ENCODE measurements around the gene GNAI1.

Gene GNAI1

DNA sequence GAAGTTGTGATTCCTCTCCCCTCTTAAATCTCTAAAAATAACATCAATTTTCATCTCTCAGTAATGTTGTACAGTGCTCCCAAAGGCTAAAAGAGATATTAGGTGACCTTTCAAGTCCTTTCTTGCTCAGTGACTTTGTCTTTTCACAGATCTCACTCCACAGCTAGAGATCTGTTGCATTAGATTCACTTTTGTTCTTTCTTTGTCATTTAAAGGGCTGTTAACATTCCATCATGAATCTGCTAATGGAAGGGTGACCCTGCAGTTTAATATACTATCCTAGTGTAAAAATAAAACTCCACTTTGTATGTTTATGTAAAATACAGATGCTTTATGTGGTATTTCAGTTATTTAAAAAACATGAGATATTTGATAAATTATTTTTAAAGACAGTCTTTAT lies 30.5 kb downstream of the GNAI1 start:
- no peak for DNase-seq

DNA sequence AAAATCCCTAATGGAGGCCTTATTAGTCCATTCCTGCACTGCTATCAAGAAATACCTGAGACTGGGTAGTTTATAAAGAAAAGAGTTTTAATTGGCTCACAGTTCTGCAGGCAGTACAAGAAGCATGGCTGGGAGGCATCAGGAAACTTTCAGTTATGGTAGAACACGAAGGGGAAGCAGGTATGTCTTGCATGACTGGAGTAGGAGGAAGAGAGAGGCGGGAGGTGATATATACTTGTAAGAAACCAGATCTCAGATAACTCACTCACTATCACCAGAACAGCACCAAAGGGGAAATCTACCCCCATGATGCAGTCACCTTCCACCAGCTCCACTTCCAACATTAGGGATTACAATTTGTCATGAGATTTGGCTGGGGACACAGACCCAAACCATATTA lies 35.8 kb downstream of the GNAI1 start:
- no peak for DNase-seq

DNA sequence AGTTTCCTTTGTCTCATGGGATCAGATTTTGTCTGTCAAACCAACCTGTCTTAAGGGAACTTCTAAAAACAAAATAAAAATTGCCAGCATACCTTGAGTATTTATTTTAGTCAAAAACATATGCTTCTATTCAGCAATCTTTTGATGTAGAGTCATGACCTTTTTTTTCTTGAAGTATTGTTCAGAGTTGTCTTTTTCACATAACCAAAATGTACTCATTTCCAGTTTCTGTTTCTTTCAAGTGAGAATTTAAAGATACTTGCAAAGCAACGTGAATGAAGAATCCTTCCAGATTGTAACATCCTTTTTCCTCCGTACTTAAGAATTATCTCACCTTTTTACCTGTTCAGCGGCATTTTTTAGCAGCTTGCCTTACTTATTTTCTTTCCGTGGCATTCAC lies 37.8 kb downstream of the GNAI1 start:
- no peak for DNase-seq

DNA sequence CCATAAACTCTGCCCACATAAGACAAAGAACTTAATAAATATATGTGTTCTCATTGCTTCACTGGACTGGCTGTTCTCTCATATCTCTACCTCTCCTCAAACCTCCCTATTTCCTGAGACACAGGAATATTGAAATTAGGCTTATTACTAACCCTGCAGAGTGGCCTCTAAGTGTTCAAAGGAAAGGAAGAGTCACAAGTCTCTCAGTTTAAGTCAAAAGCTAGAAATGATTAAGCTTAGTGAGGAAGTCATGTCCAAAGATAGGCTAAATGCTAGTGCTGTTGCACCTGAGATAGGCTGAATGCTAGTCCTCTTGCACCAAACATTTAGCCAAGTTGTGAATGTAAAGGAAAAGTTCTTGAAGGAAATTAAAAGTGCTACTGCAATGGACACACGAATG lies 41.1 kb downstream of the GNAI1 start:
- DNase-seq = no peak

DNA sequence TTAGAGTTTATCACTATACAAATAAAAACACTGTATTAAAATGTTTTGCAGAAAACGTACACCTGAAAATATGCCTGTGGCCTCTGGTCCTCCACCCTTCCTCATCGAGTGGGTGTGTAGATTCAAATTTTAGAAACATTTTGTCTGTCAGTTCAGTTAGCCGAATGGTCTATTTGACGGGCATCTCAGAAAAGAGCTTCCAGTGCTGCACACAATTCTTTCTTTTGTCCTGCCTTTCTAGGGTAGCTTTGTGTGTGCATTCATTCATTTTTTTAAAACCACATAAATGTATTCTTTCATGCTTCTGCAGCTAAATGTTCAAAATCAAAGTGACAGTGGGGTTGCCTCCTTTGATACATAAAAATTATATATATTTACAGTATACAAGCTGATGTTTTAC lies 46.8 kb downstream of the GNAI1 start:
- no peak for DNase-seq

DNA sequence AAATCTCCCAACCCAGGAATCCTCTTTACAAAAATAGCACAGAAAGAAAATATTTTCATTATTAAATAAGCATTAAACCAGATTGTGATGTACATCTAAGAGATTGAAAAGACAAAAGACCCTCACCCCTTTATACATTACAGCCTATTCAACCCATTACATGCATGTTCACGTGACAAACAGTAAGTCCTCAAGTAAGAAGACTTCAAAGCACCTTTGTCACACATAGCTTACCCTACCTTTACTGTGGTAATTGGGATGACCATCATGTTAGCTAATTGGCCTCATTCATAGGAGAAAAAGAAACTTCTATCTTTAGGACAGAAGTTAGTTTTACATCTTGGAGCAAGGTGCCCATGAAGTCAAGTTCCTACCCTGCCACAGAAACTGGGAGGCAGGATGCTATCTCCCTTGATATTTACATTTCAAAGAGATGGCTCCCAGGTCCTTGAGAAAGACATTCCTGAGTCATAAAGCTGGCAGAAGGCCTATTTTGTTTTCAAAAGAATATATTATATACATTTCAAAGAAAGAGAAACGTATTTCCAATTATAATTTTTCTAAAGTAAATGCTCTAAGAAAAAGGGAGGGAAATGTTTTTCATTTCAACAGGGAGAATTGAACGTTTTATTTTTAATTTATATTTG lies 48.1 kb downstream of the GNAI1 start:
- DNase-seq = no peak

DNA sequence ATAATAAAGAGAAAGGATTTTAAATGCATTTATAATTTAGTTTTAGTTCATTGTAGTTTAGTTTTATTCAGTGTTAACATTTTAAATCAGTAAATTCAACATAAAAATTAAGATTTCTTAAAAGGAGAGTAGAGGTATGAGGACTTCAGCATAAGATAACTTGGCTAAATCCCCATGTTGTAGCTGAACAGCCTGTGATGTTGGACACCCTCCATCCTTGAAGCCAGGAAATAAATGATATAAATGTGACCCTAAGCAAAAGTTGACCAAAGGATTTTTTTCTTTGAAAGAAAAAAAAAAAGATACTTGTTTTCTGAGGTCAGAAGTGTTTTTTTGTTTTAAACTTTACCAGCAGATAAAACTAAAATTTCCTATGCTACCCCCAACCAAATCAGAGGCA lies 48.7 kb downstream of the GNAI1 start:
- no peak for DNase-seq

DNA sequence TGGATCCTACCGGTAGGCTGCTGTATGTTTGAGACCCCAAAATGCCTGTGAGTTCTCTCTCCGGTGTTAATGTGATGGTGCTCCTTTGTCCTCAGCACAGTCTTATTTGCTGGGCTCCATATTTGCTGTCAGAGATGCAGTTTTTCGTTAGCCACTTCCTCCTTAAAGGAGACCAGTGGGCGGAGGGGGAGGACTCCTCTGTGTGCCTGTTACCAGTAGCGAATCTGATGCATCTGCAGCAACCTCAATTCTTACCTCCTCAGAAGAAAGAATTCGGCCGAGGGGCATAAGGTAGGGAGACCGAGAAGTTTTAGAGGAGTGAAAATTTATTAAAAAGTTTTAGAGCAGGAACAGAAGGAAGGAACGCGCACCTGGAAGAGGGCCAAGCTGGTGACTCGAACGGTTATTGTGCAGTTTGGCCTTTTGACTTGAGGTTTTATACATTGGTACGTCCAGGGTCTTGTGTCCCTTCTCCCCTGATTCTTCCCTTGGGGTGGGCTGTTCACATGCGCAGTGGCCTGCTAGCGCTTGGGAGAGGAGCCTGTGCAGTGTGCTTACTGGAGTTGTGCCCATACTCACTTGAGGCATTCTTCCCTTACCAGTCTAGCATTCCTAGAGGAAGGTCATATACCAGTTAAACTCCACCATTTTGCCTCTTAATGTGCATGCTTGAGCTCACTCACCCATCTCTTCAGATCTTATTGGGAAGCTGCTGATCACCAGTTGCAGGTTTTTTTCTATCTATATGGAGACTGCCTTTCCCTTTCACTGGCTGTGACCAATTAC lies 49.5 kb downstream of the GNAI1 start:
- DNase-seq = no peak

DNA sequence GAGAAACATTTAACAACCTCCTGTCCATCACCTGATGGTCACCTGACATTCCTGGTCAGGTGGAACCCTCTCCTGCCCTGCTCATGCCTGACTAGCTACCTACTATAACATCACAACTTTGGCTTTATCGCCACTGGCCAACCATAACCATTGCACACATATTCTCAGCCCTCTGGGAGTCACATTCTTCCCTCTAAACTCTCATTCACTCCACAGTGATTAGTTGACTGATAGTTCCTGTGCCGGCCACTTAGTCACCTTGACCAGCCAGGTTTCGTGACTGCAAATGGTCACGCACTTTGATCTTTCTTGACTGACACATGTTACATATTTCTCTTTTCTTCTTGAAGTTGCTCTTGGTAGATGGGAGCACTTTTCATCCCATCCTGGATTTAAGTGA lies 50.1 kb downstream of the GNAI1 start:
- DNase-seq = no peak

DNA sequence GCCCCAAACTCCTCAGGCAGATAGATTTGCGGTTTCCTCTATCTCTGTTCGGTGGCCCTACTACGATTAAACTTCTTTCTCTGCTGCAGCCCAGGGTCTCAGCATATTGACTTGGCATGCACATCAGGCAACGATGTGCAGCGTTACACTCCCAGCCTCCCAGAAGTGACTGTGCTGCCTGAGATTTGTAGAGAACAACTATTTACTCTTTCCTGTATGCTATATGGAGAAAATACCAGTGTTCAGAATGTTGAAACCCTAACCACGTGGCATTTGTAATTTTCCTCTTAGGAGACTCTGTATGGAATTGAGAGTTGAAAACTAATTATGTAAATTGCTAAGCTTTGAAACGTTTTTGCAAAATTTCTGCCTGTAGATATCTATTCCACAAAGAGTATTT lies 50.9 kb downstream of the GNAI1 start:
- DNase-seq = no peak

DNA sequence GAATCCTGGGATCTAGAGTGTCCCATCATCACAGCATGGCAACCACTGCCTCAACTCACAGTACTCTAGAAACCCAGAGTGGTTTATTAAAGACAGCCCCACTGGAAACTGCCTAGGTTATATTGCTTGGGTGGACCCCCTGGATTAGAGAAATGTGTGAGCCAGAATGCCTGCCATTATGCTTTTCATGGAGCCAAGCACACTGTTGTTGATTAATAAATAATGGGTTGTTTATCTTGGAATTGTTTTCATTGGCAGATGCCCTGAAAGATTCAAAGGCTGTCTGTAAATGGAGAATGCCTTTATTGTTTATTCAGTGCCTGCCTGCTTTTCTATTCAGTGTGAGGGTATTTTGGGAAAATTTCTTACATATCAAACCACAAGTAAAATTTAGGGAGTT lies 52.1 kb downstream of the GNAI1 start:
- DNase-seq = no peak

DNA sequence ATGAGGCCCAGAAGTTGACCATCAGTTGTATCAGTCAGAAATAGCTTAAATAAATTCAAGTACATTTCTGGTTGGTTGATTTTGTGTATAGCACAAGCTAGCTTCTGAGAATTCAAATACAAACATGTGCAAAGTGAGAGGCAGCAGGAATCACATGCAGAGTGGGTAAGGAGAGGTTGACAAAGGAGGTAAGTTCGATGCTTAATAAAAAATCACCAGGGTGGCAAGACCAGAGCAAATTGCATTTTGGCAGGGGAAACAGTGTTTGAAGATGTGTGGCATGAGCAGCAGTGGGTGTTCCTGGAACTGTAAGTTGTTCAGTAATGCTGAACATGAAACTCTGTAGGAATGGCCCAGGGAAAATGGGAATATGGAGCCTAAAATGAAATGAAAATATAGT lies 52.6 kb downstream of the GNAI1 start:
- DNase-seq = no peak

DNA sequence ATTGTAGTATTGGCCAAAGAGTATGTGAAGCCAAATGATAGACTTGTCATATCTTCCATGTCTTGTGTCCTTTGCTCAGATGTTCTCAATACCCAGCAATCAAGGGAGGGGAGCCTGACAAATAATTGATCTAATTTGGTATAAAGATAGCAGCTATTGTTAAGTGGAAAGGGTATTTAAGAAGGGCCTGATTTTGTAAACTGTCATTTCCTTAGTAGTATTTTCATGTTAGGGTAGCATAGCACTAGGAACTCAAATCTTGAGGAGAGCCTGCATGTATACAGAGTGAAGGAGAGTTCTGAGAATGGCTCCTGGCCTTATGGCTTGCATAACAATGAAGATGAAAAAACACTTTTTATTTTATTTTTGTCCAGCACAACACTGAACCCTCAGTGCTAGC lies 53.1 kb downstream of the GNAI1 start:
- no peak for DNase-seq

DNA sequence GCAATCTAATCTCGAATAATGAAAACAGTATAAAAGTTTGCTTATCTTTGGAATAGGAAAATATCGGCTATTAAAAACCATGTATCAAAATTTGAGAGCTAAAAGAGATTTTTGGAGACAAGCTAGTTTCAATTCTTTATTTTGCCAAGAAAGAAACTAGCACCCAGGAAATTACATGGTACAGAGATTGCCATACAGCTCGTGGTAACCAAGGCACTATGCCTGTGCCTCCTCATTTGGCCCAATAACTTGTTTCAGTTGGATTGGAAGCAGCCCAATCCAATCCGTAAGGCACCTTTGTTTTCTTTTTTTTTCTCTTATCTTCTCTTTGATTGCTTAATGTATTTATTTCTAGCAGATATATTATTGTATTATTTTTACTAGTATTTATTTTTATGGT lies 55.0 kb downstream of the GNAI1 start:
- no peak for DNase-seq

DNA sequence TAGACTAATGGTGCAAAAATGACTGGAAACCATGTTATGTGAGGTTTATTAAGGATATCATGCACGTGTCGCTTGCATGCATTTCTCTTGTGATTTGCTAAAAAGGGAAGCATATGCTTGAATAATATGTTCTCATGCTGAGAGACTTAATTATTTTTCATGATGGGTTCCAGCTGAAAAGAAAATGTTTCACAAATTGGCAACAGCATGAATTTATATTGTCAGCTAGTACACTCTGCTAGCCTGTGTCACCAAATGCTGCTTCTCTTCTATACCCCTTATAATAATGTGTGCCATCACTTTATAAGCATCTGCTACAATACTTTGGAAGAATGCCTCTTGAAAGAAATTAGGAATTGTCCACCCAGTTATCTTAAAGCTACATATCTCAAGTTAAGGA lies 63.0 kb downstream of the GNAI1 start:
- DNase-seq = no peak

DNA sequence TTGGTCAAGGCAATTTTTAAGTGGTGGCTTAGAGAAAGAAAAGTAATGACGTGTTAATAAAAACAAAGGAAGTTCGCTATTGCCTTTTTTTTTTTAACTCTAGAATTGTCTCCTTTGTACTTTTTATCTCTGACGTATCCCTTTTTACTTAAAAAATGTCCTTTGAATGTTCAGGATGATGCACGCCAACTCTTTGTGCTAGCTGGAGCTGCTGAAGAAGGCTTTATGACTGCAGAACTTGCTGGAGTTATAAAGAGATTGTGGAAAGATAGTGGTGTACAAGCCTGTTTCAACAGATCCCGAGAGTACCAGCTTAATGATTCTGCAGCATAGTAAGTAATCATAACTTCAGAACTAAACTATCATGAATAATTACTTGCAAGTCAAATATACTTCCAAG lies 64.4 kb downstream of the GNAI1 start:
- no peak for DNase-seq

DNA sequence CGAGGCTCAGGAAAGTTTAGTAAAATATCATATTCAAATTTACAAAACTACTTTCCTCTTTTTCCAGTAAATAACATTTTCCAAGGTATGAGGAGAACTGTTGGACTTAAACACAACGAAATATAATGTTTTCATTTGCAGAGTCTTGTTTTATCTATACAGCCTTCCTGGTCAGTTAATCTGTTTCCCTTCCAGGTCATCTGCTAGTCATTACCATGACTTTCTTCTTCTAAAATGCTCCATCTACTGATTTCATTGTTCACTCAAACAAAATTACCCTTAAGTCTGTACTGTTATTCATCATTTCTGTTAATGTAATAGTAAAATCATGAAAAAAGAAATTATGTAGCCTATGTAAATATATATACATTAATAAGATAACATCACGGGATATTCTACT lies 69.8 kb downstream of the GNAI1 start:
- no peak for DNase-seq

DNA sequence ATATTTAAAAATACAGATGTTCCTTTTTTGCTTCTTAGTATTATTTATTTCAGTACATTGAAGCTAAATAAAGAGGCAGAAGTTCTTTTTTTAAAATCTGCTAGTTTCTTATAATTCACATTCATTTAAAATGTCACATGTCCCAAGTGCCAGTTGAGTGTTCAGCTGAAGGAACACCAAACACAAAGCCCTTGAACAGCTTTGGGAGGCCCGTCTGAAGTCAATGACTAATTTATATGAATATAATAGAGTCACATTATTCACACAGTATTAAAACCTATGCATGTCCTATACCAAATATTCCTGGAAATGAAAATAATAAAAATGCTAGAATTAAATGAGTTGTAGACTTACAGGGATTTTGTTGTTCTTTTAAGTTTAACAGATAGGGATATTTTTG lies 70.3 kb downstream of the GNAI1 start:
- DNase-seq = no peak

DNA sequence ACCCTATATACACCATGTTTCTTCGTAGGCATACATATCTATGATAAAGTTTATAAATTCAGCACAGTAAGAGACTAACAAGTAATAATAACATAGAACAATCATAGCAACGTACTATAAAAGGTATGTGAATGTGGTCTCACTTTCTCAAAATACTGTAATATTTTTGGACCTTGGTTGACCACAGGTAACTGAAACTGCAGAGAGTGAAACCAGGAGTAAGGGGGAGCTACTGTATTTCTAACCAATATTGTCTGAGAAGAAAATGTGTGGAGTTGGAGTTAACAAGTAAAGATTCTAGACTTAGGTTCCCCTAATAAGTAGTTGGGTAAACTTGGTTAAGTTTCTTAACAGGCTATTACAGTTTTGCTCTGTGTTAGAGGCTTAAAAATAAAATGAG lies 72.1 kb downstream of the GNAI1 start:
- DNase-seq = no peak

DNA sequence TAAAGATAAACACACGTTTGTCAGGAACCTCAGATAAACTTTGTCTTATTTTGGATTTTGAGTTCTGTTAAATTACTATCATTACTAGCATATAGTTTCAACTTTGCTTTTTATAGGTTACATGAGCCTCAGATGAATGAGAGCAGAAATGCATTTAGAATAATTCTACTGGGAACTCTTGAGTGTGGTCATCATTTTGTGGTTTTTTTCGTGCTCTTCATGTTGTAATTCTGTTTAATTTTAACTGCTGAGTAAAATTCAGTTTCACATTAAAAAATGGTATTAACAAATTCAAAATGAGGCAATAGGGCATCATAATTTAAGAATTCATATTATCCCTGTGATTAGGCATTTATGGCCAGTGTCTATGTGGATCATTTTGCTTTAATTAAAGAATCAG lies 72.9 kb downstream of the GNAI1 start:
- DNase-seq = no peak

DNA sequence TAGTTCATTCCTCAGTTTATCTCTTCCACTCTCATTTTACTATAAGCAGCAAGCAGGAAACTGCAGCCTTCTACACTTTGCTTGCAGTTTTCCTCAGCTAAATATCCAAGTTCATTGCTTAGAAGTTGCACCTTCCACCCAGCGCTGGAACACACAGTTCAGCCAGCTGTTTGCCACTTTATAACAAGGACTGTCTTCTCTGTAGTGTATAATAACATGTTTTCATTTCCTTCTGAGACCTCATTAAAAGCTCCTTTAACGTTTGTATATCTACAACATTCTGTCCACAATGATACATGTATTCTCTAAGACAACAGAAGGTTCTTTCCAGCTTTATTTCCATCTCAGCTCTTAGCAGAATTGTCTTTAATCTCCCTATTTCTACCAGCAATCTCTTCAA lies 74.1 kb downstream of the GNAI1 start:
- no peak for DNase-seq

DNA sequence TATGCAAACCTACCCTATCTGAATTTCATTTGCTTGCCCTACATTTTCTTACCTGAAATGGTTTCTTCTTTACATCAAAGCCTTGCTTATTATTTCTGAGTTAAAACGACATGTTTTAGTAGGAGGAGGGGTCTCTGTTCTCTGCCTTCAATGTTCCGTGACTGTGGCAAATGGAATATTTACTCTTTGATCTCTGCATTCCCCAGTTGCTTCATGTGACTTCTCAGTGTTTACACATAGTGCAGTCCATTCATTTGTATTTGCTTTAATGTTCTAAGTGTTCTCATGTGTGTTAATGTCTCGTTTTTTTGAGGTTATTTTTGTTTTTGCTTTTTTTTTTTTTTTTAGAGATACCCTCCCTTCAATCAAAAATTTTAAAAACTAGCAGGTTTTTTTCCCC lies 75.8 kb downstream of the GNAI1 start:
- DNase-seq = no peak

DNA sequence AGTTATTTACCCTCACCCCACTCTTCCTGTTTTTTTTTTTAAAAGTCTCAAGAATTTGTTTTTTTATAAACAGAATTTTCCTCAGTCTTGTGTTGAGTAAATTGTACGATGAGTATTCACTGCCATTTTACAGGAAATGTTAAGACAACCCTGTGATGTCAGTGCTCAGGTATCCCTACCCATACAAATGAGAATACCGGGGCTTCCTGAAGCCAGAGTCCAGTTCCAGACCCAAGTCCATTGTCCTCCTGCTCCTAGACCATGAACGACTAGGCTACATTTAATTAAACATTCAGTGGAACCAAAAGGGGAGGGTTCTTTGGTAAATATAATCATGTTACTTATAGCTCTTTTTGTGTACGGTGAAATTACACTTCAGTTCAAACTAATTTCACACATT lies 79.2 kb downstream of the GNAI1 start:
- no peak for DNase-seq

DNA sequence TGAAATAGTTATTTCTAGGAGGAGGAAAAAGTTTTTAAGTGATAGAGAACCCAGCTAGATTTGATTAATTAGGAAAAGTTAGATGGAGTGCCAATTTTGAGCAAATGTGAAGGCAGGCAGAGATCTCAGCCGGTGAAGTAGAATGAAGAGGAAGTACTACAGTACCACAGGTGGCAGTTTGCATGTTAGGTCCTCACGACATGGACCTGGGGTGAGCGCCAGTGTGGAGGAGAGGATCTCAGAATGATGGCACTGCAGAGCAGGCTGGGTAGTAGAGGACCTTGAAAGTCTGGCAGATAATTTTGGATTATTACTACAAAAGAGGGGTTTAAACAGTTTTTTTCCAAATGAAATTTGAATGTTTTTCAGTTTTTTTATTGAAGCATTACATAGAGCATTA lies 81.1 kb downstream of the GNAI1 start:
- no peak for DNase-seq
